Ovary (tissue), 9 donors: ENCODE results near the gene CHMP4B. TPM values are rescaled to one million over a fixed set of nuclear protein-coding genes. Genes with fewer than 3 reads are reported as not detected.

Experiments
- DNase-seq, 5 donors: peaks; one replicate each; pipeline ENCODE4 v3.0.0-alpha.2; 2019 to 2020
- H3K27ac ChIP-seq, 2 donors: fragments of 200-600 bp; one replicate each; pipeline versions ENCODE4 v1.5.1 to v1.8.0; 2019 to 2022
- H3K27me3 ChIP-seq: fragments of 200-600 bp; one replicate; pipeline ENCODE4 v1.8.0; 2022
- H3K36me3 ChIP-seq: fragments of 200-600 bp; sonication (generic); one replicate; pipeline ENCODE4 v1.5.1; 2019
- H3K4me1 ChIP-seq: one replicate; pipeline ENCODE4 v1.8.1; 2013; ENCODE audit warnings: mild to moderate bottlenecking, moderate library complexity; ENCODE audit not compliant: insufficient read depth
- H3K4me3 ChIP-seq: fragments of 200-600 bp; sonication (generic); one replicate; pipeline ENCODE4 v1.5.1; 2017
- H3K9me3 ChIP-seq, 2 donors: fragments of 200-600 bp in 1 of 2; sonication (generic) in 1 of 2; one replicate each; pipeline versions ENCODE4 v1.5.1 to v1.8.1; 2013 to 2019; ENCODE audit warnings: mild to moderate bottlenecking in 1 of 2, moderate library complexity in 1 of 2
- EP300 ChIP-seq: sonication (generic); formaldehyde crosslinking; IDR thresholded peaks from one replicate; pipeline ENCODE4 v1.6.1; 2017; ENCODE audit warnings: antibody characterized with exemption
- POLR2A ChIP-seq: fragments of 450-650 bp; IDR thresholded peaks from one replicate; pipeline ENCODE4 v1.6.1; 2017; ENCODE audit warnings: antibody characterized with exemption, mild to moderate bottlenecking, moderate library complexity
- WGBS, 3 donors: extraction: QIAGEN DNeasy Blood & Tissue Kit in 1 of 3; methylation state at CpG; one replicate each; pipeline versions ENCODE4 v1.1.5 to v1.1.7; 2013 to 2017; 5-methylcytosine and 5-hydroxymethylcytosine counted together
- intact Hi-C, 4 donors: fragments of 100-400 bp; cut with DNase I; formaldehyde crosslinking; loops; one replicate each; pipeline versions ENCODE4 v1.11.0 to v1.15.1; 2022 to 2023
- polyA plus RNA-seq, 2 donors: library from polyadenylated mRNA; stranded (reverse); fragments of 200-250 nt in 1 of 2; fragments of 350-450 nt in 1 of 2; fragmentation: Illumina TruSeq in 1 of 2; extraction: RNeasy Lipid Tissue Mini Kit (QIAGEN cat#74804) in 1 of 2; gene quantifications; one replicate each; pipeline ENCODE4 v1.2.3, GENCODE V29; 2013 to 2014
- total RNA-seq, 7 donors: library from RNA; depleted of rRNA in 2 of 7; stranded (reverse); fragments of >200 nt in 2 of 7; fragmentation: NEBNext Ultra II Directional in 3 of 7; extraction: Animal tissue kit (Norgen Biotek cat#: 25700) in 3 of 7; gene quantifications; one replicate each; pipeline versions ENCODE4 v1.1.0 to v1.2.4, GENCODE V29; 2016 to 2023
- TF ChIP-seq, protein P1 (sequence below), 3 donors: fragments of 450-650 bp in 2 of 3; fragments of 200-600 bp in 1 of 3; IDR thresholded peaks; one replicate each; pipeline versions ENCODE4 v1.5.1 to v1.8.0; 2016 to 2022; ENCODE audit warnings: antibody characterized with exemption in 3 of 3, mild to moderate bottlenecking in 1 of 3
- donor health status: DM: no; HTN: no; CAD: no; lungs with moderate emphysema.
- donor health status: DM: no; HTN: no; CAD: no.
- donor health status: Bipolar disorder and iron deficiency.
- donor health status: DM: yes; HTN: yes; CAD: no.
- donor health status: DM: no; HTN: no; CAD: no.
- donor health status: DM: yes; HTN: yes; CAD: no.

Gene CHMP4B
- total and polyA plus RNA-seq, 9 donors: 48.5 to 153 (median 96.7) TPM

DNA sequence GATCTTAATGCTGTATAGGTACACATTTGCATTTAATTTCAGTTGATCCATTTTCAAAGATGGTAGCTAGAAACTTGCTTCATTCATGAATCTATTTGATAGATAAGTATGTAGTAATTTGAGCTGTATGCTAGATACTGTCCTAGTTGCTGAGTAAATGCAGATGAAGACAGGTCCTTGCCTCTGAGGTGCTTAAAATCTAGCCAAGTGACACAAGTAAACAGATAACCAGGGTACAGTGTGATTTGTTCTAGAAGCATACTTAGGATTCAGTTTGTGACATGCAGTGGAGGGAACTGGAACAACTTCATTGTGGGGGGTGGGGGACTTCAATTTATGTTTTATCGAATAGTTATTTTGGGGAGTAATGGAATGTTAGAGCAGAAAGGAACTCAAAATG, 9.2 kb downstream of the CHMP4B start:
- Histone ChIP-seq H3K9me3 (no peaks in the 10 kb centered on the region), H3K27ac (no peak overlapping the region), H3K36me3 (no peaks in the 10 kb centered on the region), H3K27me3 (no peaks in the 10 kb centered on the region), H3K4me3 (no peak overlapping the region), H3K4me1 (peaks cover 20% of the 10 kb centered on the region)
- DNase-seq: no peak
- TF ChIP-seq, protein P1, sequence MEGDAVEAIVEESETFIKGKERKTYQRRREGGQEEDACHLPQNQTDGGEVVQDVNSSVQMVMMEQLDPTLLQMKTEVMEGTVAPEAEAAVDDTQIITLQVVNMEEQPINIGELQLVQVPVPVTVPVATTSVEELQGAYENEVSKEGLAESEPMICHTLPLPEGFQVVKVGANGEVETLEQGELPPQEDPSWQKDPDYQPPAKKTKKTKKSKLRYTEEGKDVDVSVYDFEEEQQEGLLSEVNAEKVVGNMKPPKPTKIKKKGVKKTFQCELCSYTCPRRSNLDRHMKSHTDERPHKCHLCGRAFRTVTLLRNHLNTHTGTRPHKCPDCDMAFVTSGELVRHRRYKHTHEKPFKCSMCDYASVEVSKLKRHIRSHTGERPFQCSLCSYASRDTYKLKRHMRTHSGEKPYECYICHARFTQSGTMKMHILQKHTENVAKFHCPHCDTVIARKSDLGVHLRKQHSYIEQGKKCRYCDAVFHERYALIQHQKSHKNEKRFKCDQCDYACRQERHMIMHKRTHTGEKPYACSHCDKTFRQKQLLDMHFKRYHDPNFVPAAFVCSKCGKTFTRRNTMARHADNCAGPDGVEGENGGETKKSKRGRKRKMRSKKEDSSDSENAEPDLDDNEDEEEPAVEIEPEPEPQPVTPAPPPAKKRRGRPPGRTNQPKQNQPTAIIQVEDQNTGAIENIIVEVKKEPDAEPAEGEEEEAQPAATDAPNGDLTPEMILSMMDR (IDR thresholded peaks at IDR 0.05): no peak
- TF ChIP-seq EP300: no peak
- TF ChIP-seq POLR2A: no peak
- WGBS, 3 donors: 83 to 88% (median 85%) methylated on average over 1 of the region's 1 CpG
- intact Hi-C loops: no loop called here

- TF ChIP-seq, protein P1 (IDR thresholded peaks at IDR 0.05): no peak
- WGBS, 3 donors: 53 to 61% (median 56%) methylated on average over 4 of the region's 4 CpGs
Measured at GRCh38 chr20:33821270-33821836, 10.2 kb downstream of the CHMP4B start.

GRCh38 chr20:33822423-33822822, 11.3 kb downstream of the CHMP4B start:
- H3K27ac ChIP-seq: no peak overlapping the region
- intact Hi-C loops: no loop called here
- H3K36me3 ChIP-seq: no peaks in the 10 kb centered on the region
- no peaks in the 10 kb centered on the region for H3K9me3 ChIP-seq
- TF ChIP-seq, protein P1 (IDR thresholded peaks at IDR 0.05): no peak
- TF ChIP-seq POLR2A: no peak
- no peak for TF ChIP-seq EP300
- no peak overlapping the region for H3K4me3 ChIP-seq
- DNase-seq: no peak
- H3K4me1 ChIP-seq: peaks cover 29% of the 10 kb centered on the region
- WGBS, 3 donors: 93 to 97% (median 95%) methylated on average over 5 of the region's 5 CpGs
- no peaks in the 10 kb centered on the region for H3K27me3 ChIP-seq

More at GRCh38 chr20:33821270-33821836, 10.2 kb downstream of the CHMP4B start:
- no peak overlapping the region for H3K27ac ChIP-seq
- no peaks in the 10 kb centered on the region for H3K9me3 ChIP-seq
- intact Hi-C loops: no loop called here
- no peak overlapping the region for H3K4me3 ChIP-seq
- no peak for DNase-seq
- no peaks in the 10 kb centered on the region for H3K27me3 ChIP-seq
- H3K4me1 ChIP-seq: peaks cover 27% of the 10 kb centered on the region
- no peaks in the 10 kb centered on the region for H3K36me3 ChIP-seq

DNA sequence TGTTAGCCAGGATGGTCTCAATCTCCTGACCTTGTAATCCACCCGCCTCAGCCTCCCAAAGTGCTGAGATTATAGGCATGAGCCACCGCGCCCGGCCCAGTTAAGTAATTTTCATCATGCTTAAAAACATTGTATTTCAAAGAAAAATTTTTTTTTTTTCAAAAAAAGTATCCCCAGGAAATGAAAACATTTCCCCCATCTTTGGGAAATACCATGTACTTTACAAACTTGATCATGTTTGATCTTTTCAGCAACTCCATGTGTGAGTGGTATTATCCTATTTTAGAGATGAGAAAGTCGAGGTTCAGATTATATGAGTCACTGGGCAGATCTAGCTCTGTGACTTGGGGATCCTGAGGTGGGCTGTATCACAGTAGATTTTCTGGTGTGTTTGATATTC, 11.8 kb downstream of the CHMP4B start:
- H3K4me3 ChIP-seq: no peak overlapping the region
- intact Hi-C loops: no loop called here
- no peak overlapping the region for H3K27ac ChIP-seq
- H3K9me3 ChIP-seq: no peaks in the 10 kb centered on the region
- no peak for TF ChIP-seq POLR2A
- TF ChIP-seq, protein P1 (IDR thresholded peaks at IDR 0.05): no peak
- no peak for TF ChIP-seq EP300
- peaks cover 24% of the 10 kb centered on the region for H3K4me1 ChIP-seq
- no peak for DNase-seq
- 95 to 96% (median 95%) methylated on average over 5 of the region's 5 CpGs for WGBS, 3 donors
- H3K36me3 ChIP-seq: no peaks in the 10 kb centered on the region
- no peaks in the 10 kb centered on the region for H3K27me3 ChIP-seq
